ENCODE results near the gene E2F1.
A peak's percentile ranks its signal among the peaks of the same experiment; 100 is the strongest.

E2F1 gene

DNA sequence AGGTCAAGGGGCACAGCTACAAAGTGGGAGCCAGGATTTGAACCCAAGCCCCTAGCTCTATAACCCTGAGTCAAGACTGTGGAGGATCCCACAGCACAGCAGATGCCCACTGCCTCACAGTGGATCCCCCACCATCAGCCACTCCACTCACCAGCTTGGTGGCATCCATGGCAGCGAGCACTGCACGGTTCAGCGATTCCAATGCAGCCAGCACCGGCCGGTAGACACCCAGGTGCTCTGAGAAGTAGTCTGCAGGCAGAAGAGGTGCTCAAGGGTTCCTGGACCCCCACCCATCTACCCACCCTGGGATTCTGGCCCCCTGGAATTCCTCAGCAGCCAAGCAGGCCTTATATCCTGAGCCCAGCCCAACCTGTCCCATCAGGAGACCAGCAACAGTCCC, 17.0 kb downstream of the E2F1 start:
- H3K9me3 ChIP-seq (ENCODE audit: low read length) = no peaks in the 10 kb centered on the region
- H3K36me3 ChIP-seq (ENCODE audit: insufficient read depth, low read length) = peaks cover 15% of the 10 kb centered on the region
- H3K4me1 ChIP-seq (ENCODE audit: insufficient read depth, low read length) = peaks cover 13% of the 10 kb centered on the region
- H3K4me3 ChIP-seq (ENCODE audit: low read length) = no peak overlapping the region
- H2AFZ ChIP-seq (ENCODE audit: low read depth, low read length) = no peak overlapping the region
- H3K27me3 ChIP-seq (ENCODE audit: insufficient read depth, low read length) = no peaks in the 10 kb centered on the region

DNA sequence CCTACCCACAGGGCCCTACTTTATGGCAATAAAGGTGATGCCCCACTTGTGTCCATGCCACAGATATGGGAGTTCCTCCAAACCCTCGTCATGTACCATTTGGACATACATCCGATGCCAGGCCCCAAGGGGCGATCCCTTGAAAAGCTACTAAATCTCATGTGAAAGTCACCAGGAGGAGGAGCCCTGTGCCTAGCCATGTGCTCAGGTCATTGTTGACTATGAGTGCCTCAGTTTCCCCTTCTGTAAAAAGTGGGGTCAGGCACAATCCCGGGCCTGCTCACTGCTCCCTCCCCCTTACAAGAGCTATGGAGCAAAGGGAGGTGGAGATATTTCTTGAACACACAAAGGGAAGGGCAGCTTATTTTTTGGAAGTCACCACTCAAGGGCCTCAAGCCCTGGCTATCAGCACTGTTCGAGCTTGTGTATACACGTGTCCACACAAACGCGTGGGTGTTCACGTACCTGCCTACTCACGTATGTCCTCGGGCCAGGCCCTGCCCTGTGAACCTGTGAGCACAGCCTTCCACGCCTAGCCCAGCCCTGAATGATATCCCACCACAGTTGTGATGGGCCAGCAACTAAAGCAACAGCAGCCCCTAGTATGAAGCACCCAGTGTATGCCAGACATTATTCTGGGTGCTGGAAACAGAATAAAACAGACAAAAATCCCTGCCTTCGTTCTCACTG, 17.6 kb downstream of the E2F1 start:
- peaks cover 15% of the 10 kb centered on the region for H3K36me3 ChIP-seq (ENCODE audit: insufficient read depth, low read length)

GRCh38 chr20:33667676-33668465, 18.3 kb downstream of the E2F1 start:
- H3K9me3 ChIP-seq (ENCODE audit: low read length) = no peaks in the 10 kb centered on the region
- H3K4me1 ChIP-seq (ENCODE audit: insufficient read depth, low read length) = peaks cover 13% of the 10 kb centered on the region
- no peak overlapping the region for H2AFZ ChIP-seq (ENCODE audit: low read depth, low read length)
- H3K36me3 ChIP-seq (ENCODE audit: insufficient read depth, low read length) = peaks cover 15% of the 10 kb centered on the region
- no peaks in the 10 kb centered on the region for H3K27me3 ChIP-seq (ENCODE audit: insufficient read depth, low read length)
- H3K4me3 ChIP-seq (ENCODE audit: low read length) = no peak overlapping the region

More for the DNA sequence above, 17.6 kb downstream of the E2F1 start:
- Histone ChIP-seq H3K9me3 (ENCODE audit: low read length) (no peaks in the 10 kb centered on the region), H2AFZ (ENCODE audit: low read depth, low read length) (no peak overlapping the region), H3K4me3 (ENCODE audit: low read length) (no peak overlapping the region), H3K4me1 (ENCODE audit: insufficient read depth, low read length) (peaks cover 15% of the 10 kb centered on the region), H3K27me3 (ENCODE audit: insufficient read depth, low read length) (no peaks in the 10 kb centered on the region)

GRCh38 chr20:33667245-33667675, 18.9 kb downstream of the E2F1 start:
- H3K9me3 ChIP-seq (ENCODE audit: low read length) = no peaks in the 10 kb centered on the region
- peaks cover 15% of the 10 kb centered on the region for H3K36me3 ChIP-seq (ENCODE audit: insufficient read depth, low read length)
- H3K4me1 ChIP-seq (ENCODE audit: insufficient read depth, low read length) = peaks cover 15% of the 10 kb centered on the region
- no peak overlapping the region for H2AFZ ChIP-seq (ENCODE audit: low read depth, low read length)
- no peak overlapping the region for H3K4me3 ChIP-seq (ENCODE audit: low read length)
- H3K27me3 ChIP-seq (ENCODE audit: insufficient read depth, low read length) = no peaks in the 10 kb centered on the region

DNA sequence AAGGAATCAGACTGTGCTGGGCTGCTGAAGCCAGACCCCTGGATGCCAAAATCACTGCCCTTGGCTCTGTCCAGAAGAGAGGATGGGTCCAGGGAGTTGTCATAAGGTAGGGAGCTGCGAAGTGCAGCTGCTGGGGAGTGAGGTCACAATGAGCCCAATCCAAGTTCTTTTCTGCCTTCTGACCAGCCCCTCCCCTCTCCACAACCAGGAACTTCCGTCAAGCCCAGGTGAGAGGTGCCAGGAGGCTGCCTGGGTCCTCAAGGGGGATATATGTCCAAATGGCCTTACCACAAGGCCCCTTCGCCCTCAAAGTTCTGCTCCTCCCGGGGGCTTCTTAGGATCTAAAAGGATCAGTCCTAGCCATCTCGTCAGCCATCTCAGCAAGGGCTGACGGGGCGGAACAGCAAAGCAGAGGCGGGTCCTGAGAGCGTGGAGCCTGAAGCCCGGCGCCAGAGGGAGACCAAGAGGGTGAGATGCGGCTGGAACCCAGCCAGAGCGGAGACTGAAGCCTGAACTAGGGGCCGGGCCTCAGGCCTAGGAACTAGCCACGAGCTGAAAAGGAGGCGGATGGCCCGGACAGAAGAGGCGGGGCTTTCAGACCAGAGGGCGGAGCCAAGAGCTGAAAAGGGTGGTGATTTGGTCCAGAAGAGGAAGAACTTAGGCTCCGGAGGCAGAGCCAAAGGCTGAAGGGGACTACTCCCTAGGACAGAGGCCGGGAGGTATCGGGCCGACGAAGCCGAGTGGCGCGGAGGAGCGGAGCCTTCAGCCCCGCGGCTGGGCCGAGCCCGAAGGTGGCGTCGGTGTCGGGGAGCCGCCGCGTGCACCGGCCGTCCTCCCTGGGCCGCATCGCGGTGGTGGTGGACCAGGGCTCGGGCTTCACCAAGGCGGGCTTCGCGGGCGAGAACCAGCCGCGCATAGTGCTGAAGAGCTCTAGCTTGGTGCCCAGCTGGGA, 19.6 kb downstream of the E2F1 start, which contains the start of gene ACTL10:
Gene ACTL10, plus strand, starts transcription at position 651 of the 952 bp plus-strand sequence. CDS start 555 bp downstream, outside the sequence.
- Histone ChIP-seq H3K27me3 (ENCODE audit: insufficient read depth, low read length) (no peaks in the 10 kb centered on the region), H2AFZ (ENCODE audit: low read depth, low read length) (no peak within 1 kb of the TSS), H3K9me3 (ENCODE audit: low read length) (no peaks in the 10 kb centered on the region), H3K36me3 (ENCODE audit: insufficient read depth, low read length) (peaks cover 15% of the 10 kb centered on the region), H3K4me3 (ENCODE audit: low read length) (no peak within 1 kb of the TSS), H3K4me1 (ENCODE audit: insufficient read depth, low read length) (peaks cover 15% of the 10 kb centered on the region)

DNA sequence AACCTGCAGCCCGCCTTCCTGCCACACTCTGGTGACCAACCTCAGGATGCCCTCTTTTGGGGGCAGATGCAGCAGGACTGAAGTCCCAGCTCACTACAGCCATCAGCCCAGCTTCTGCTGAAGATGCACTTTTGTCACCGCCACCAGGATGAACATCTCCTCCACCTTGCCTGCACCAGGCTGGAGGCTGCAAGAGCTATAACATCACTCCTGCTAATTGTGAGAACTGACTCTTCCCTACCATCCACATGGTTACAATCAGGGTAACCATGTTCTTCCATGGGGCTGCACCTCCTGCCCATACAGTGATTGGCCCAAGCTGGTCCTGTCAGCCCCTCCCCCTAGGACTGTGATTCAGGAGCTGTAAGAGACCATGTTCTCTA, 21.4 kb downstream of the E2F1 start:
- H3K4me1 ChIP-seq (ENCODE audit: insufficient read depth, low read length) = peaks cover 15% of the 10 kb centered on the region
- H3K4me3 ChIP-seq (ENCODE audit: low read length) = no peak overlapping the region
- peaks cover 11% of the 10 kb centered on the region for H3K36me3 ChIP-seq (ENCODE audit: insufficient read depth, low read length)
- no peaks in the 10 kb centered on the region for H3K9me3 ChIP-seq (ENCODE audit: low read length)
- H3K27me3 ChIP-seq (ENCODE audit: insufficient read depth, low read length) = no peaks in the 10 kb centered on the region
- no peak overlapping the region for H2AFZ ChIP-seq (ENCODE audit: low read depth, low read length)

- H3K4me1 ChIP-seq (ENCODE audit: insufficient read depth, low read length) = peaks cover 15% of the 10 kb centered on the region
- peaks cover 5% of the 10 kb centered on the region for H3K36me3 ChIP-seq (ENCODE audit: insufficient read depth, low read length)
- no peaks in the 10 kb centered on the region for H3K9me3 ChIP-seq (ENCODE audit: low read length)
- peak overlapping the region; percentile 62 for H2AFZ ChIP-seq (ENCODE audit: low read depth, low read length)
- peak overlapping the region; percentile 55 for H3K4me3 ChIP-seq (ENCODE audit: low read length)
- no peaks in the 10 kb centered on the region for H3K27me3 ChIP-seq (ENCODE audit: insufficient read depth, low read length)
These were observed 22.0 kb downstream of the E2F1 start for GRCh38 chr20:33664085-33664761.

GRCh38 chr20:33663161-33664084, 22.8 kb downstream of the E2F1 start:
- H3K27me3 ChIP-seq (ENCODE audit: insufficient read depth, low read length) = no peaks in the 10 kb centered on the region
- peak overlapping the region; percentile 55 for H3K4me3 ChIP-seq (ENCODE audit: low read length)
- no peaks in the 10 kb centered on the region for H3K9me3 ChIP-seq (ENCODE audit: low read length)
- peaks cover 15% of the 10 kb centered on the region for H3K4me1 ChIP-seq (ENCODE audit: insufficient read depth, low read length)
- H3K36me3 ChIP-seq (ENCODE audit: insufficient read depth, low read length) = peaks cover 3% of the 10 kb centered on the region
- H2AFZ ChIP-seq (ENCODE audit: low read depth, low read length) = peak overlapping the region; percentile 62

GRCh38 chr20:33662172-33662571, 24.0 kb downstream of the E2F1 start, which contains the start of gene C20orf144:
TSS of gene C20orf144 (plus strand) at chr20:33662327. CDS start at chr20:33662346, 19 bp downstream.
- Histone ChIP-seq H3K4me1 (ENCODE audit: insufficient read depth, low read length) (peaks cover 15% of the 10 kb centered on the region), H3K9me3 (ENCODE audit: low read length) (no peaks in the 10 kb centered on the region), H2AFZ (ENCODE audit: low read depth, low read length) (peak within 1 kb of the TSS; percentile 62), H3K4me3 (ENCODE audit: low read length) (peak within 1 kb of the TSS; percentile 55), H3K27me3 (ENCODE audit: insufficient read depth, low read length) (no peaks in the 10 kb centered on the region), H3K36me3 (ENCODE audit: insufficient read depth, low read length) (no peaks in the 10 kb centered on the region)

DNA sequence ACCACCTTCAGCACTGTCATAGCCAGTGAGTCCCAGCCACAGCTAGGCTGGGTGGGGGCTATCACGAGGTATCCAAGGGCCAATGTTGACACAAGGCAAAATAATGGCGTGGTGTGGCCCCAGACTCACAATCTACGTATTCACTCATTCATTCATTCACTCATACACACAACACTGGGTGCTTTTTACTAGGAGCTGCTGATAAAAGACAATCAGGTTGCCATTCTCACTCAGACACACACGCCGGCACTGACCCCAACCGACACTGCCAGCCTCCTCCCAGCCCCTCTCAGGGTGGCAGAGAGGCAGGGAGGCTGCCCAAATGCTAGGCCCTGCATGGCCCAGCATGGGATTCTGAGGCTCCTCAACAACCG, 25.5 kb downstream of the E2F1 start:
- no peaks in the 10 kb centered on the region for H3K36me3 ChIP-seq (ENCODE audit: insufficient read depth, low read length)
- no peak overlapping the region for H3K4me3 ChIP-seq (ENCODE audit: low read length)
- no peak overlapping the region for H2AFZ ChIP-seq (ENCODE audit: low read depth, low read length)
- H3K27me3 ChIP-seq (ENCODE audit: insufficient read depth, low read length) = no peaks in the 10 kb centered on the region
- peaks cover 15% of the 10 kb centered on the region for H3K4me1 ChIP-seq (ENCODE audit: insufficient read depth, low read length)
- no peaks in the 10 kb centered on the region for H3K9me3 ChIP-seq (ENCODE audit: low read length)

GRCh38 chr20:33660035-33660684, 26.0 kb downstream of the E2F1 start:
- Histone ChIP-seq H3K27me3 (ENCODE audit: insufficient read depth, low read length) (no peaks in the 10 kb centered on the region), H3K4me3 (ENCODE audit: low read length) (no peak overlapping the region), H3K4me1 (ENCODE audit: insufficient read depth, low read length) (peaks cover 15% of the 10 kb centered on the region), H2AFZ (ENCODE audit: low read depth, low read length) (no peak overlapping the region), H3K9me3 (ENCODE audit: low read length) (no peaks in the 10 kb centered on the region), H3K36me3 (ENCODE audit: insufficient read depth, low read length) (no peaks in the 10 kb centered on the region)
